ENCODE data around the gene FBLN1.

Gene FBLN1

GRCh38 chr22:45568213-45568612, 65.5 kb downstream of the FBLN1 start:
- TF ChIP-seq CTCF (IDR thresholded peaks at IDR 0.05; ENCODE audit: borderline replicate concordance, insufficient read depth, low read depth, low read length), result no peak
- no peak overlapping the region for H3K4me3 ChIP-seq (ENCODE audit: low read depth, low read length)

- TF ChIP-seq CTCF (IDR thresholded peaks at IDR 0.05; ENCODE audit: borderline replicate concordance, insufficient read depth, low read depth, low read length), result no peak
- no peak overlapping the region for H3K4me3 ChIP-seq (ENCODE audit: low read depth, low read length)
These were observed 68.4 kb downstream of the FBLN1 start for GRCh38 chr22:45571089-45571488.

- no peak for TF ChIP-seq CTCF (IDR thresholded peaks at IDR 0.05; ENCODE audit: borderline replicate concordance, insufficient read depth, low read depth, low read length)
- H3K4me3 ChIP-seq (ENCODE audit: low read depth, low read length), result no peak overlapping the region
These were observed 69.8 kb downstream of the FBLN1 start for GRCh38 chr22:45572444-45572843.

- no peak overlapping the region for H3K4me3 ChIP-seq (ENCODE audit: low read depth, low read length)
- TF ChIP-seq CTCF (IDR thresholded peaks at IDR 0.05; ENCODE audit: borderline replicate concordance, insufficient read depth, low read depth, low read length), result no peak
These were observed 71.5 kb downstream of the FBLN1 start for GRCh38 chr22:45574069-45574703.

- TF ChIP-seq CTCF (IDR thresholded peaks at IDR 0.05; ENCODE audit: borderline replicate concordance, insufficient read depth, low read depth, low read length), result no peak
- no peak overlapping the region for H3K4me3 ChIP-seq (ENCODE audit: low read depth, low read length)
These were observed 72.5 kb downstream of the FBLN1 start for GRCh38 chr22:45575173-45575572.

- no peak overlapping the region for H3K4me3 ChIP-seq (ENCODE audit: low read depth, low read length)
- TF ChIP-seq CTCF (IDR thresholded peaks at IDR 0.05; ENCODE audit: borderline replicate concordance, insufficient read depth, low read depth, low read length), result no peak
These were observed 73.1 kb downstream of the FBLN1 start for GRCh38 chr22:45575607-45576272.

- TF ChIP-seq CTCF (IDR thresholded peaks at IDR 0.05; ENCODE audit: borderline replicate concordance, insufficient read depth, low read depth, low read length), result no peak
- no peak overlapping the region for H3K4me3 ChIP-seq (ENCODE audit: low read depth, low read length)
These were observed 73.6 kb downstream of the FBLN1 start for GRCh38 chr22:45576273-45576625.

Measured in GM12875 (cell line).